H9 (cell line): ENCODE results near the gene RPS29. TPM values are rescaled to one million over a fixed set of nuclear protein-coding genes. Genes with fewer than 3 reads are reported as not detected.

Source experiments
- DNase-seq: peaks from one replicate; pipeline ENCODE4 v3.0.0-alpha.2; 2017
- H2AFZ ChIP-seq: one replicate; pipeline ENCODE4 v1.6.1; 2013; ENCODE audit warnings: mild to moderate bottlenecking, low read length, control low read depth, moderate library complexity
- H2AK5ac ChIP-seq: 2 replicates; pipeline ENCODE4 v1.6.1; 2013; ENCODE audit warnings: low read length, control low read depth, mixed read lengths; ENCODE audit not compliant: insufficient read length
- H2BK120ac ChIP-seq: one replicate; pipeline ENCODE4 v1.6.1; 2013; ENCODE audit warnings: low read depth, mild to moderate bottlenecking, low read length, control low read depth, inconsistent platforms; ENCODE audit not compliant: poor library complexity, severe bottlenecking
- H2BK12ac ChIP-seq: 2 replicates; pipeline ENCODE4 v1.6.1; 2013; ENCODE audit warnings: low read length, control low read depth, mixed read lengths, low read depth; ENCODE audit not compliant: insufficient read length
- H2BK15ac ChIP-seq: 2 replicates; pipeline ENCODE4 v1.6.1; 2013; ENCODE audit warnings: low read depth, low read length, control low read depth
- H2BK20ac ChIP-seq: one replicate; pipeline ENCODE4 v1.6.1; 2013; ENCODE audit warnings: low read depth, mild to moderate bottlenecking, low read length, control low read depth, inconsistent platforms; ENCODE audit not compliant: poor library complexity, severe bottlenecking
- H2BK5ac ChIP-seq: 2 replicates; pipeline ENCODE4 v1.6.1; 2013; ENCODE audit warnings: low read length, control low read depth, mixed read lengths; ENCODE audit not compliant: insufficient read length
- H3K14ac ChIP-seq: 2 replicates; pipeline ENCODE4 v1.6.1; 2013; ENCODE audit warnings: low read length, control low read depth; ENCODE audit not compliant: insufficient read depth
- H3K18ac ChIP-seq: 2 replicates; pipeline ENCODE4 v1.6.1; 2013; ENCODE audit warnings: low read depth, mild to moderate bottlenecking, mixed read lengths, low read length, control low read depth; ENCODE audit not compliant: insufficient read length
- H3K23ac ChIP-seq: 2 replicates; pipeline ENCODE4 v1.6.1; 2013; ENCODE audit warnings: low read length, control low read depth, mixed read lengths, low read depth; ENCODE audit not compliant: insufficient read length
- H3K23me2 ChIP-seq: 2 replicates; pipeline ENCODE4 v1.6.1; 2013; ENCODE audit warnings: low read depth, mild to moderate bottlenecking, mixed read lengths, low read length, control low read depth; ENCODE audit not compliant: insufficient read length, poor library complexity, severe bottlenecking
- H3K27ac ChIP-seq: 2 replicates; pipeline ENCODE4 v1.5.1; 2013; ENCODE audit warnings: low read length, control low read depth, mixed read lengths, low read depth; ENCODE audit not compliant: insufficient read length
- H3K27me3 ChIP-seq: 2 replicates; pipeline ENCODE4 v1.6.1; 2013; ENCODE audit warnings: low read length, control low read depth, inconsistent platforms; ENCODE audit not compliant: insufficient read depth
- H3K4ac ChIP-seq: 2 replicates; pipeline ENCODE4 v1.6.1; 2013; ENCODE audit warnings: low read depth, mild to moderate bottlenecking, control low read depth, inconsistent platforms, low read length, moderate library complexity
- H3K4me1 ChIP-seq: 2 replicates; pipeline ENCODE4 v1.6.1; 2013; ENCODE audit warnings: low read length, control low read depth, inconsistent platforms; ENCODE audit not compliant: insufficient read depth
- H3K4me2 ChIP-seq: 2 replicates; pipeline ENCODE4 v1.6.1; 2013; ENCODE audit warnings: low read length, control low read depth, mixed read lengths; ENCODE audit not compliant: insufficient read length, insufficient read depth
- H3K56ac ChIP-seq: 2 replicates; pipeline ENCODE4 v1.6.1; 2013; ENCODE audit warnings: low read depth, mild to moderate bottlenecking, mixed read lengths, low read length, control low read depth; ENCODE audit not compliant: insufficient read length
- H3K79me1 ChIP-seq: 2 replicates; pipeline ENCODE4 v1.6.1; 2013; ENCODE audit warnings: low read depth, mild to moderate bottlenecking, moderate library complexity, low read length, control low read depth, inconsistent platforms; ENCODE audit not compliant: insufficient read depth, poor library complexity, severe bottlenecking
- H3K79me2 ChIP-seq: 2 replicates; pipeline ENCODE4 v1.6.1; 2013; ENCODE audit warnings: low read length, control low read depth, inconsistent platforms; ENCODE audit not compliant: insufficient read depth
- H3K9ac ChIP-seq: 2 replicates; pipeline ENCODE4 v1.6.1; 2013; ENCODE audit warnings: low read length, control low read depth, mixed read lengths; ENCODE audit not compliant: insufficient read length; ENCODE audit errors: extremely low read depth
- H3K9me3 ChIP-seq: one replicate; pipeline ENCODE4 v1.6.1; 2013; ENCODE audit warnings: low read depth, low read length, inconsistent platforms; ENCODE audit not compliant: control insufficient read depth
- H3T11ph ChIP-seq: one replicate; pipeline ENCODE4 v1.6.1; 2013; ENCODE audit warnings: mild to moderate bottlenecking, low read length, control low read depth, inconsistent platforms
- H4K20me1 ChIP-seq: one replicate; pipeline ENCODE4 v1.6.1; 2013; ENCODE audit not compliant: control insufficient read depth, insufficient read length, insufficient read depth
- H4K5ac ChIP-seq: 2 replicates; pipeline ENCODE4 v1.6.1; 2013; ENCODE audit warnings: low read depth, mild to moderate bottlenecking, mixed read lengths, low read length, control low read depth; ENCODE audit not compliant: insufficient read length
- H4K8ac ChIP-seq: replicated peaks from 2 replicates; pipeline ENCODE4 v1.6.1; 2013; ENCODE audit warnings: low read length, control low read depth, mixed read lengths, low read depth; ENCODE audit not compliant: insufficient read length
- H4K91ac ChIP-seq: 2 replicates; pipeline ENCODE4 v1.6.1; 2013; ENCODE audit warnings: low read depth, mild to moderate bottlenecking, moderate library complexity, mixed read lengths, low read length, control low read depth; ENCODE audit not compliant: insufficient read length
- H3K27ac Mint-ChIP-seq, 3 experiments: 2 replicates in 2 of 3; 3 replicates in 1 of 3; pipeline ENCODE4 v1.8.0; 2020 to 2021; ENCODE audit warnings: mixed read lengths in 3 of 3, mild to moderate bottlenecking in 1 of 3, moderate library complexity in 1 of 3
- H3K27me3 Mint-ChIP-seq: 2 replicates; pipeline ENCODE4 v1.8.0; 2021; ENCODE audit warnings: low read depth, mild to moderate bottlenecking, moderate library complexity, mixed read lengths
- H3K36me3 Mint-ChIP-seq, 3 experiments: 2 replicates in 2 of 3; 3 replicates in 1 of 3; pipeline ENCODE4 v1.8.0; 2020 to 2021; ENCODE audit warnings: low read depth in 3 of 3, mixed read lengths in 3 of 3; ENCODE audit not compliant: insufficient read depth in 1 of 3
- H3K4me1 Mint-ChIP-seq, 2 experiments: 2 replicates each; pipeline ENCODE4 v1.8.0; 2020; ENCODE audit warnings: mixed read lengths in 2 of 2
- H3K4me3 Mint-ChIP-seq, 2 experiments: 2 replicates in 1 of 2; 3 replicates in 1 of 2; pipeline ENCODE4 v1.8.0; 2020 to 2021; ENCODE audit warnings: mild to moderate bottlenecking in 2 of 2, mixed read lengths in 2 of 2, moderate library complexity in 1 of 2
- H3K9me3 Mint-ChIP-seq, 2 experiments: 2 replicates in 1 of 2; 3 replicates in 1 of 2; pipeline ENCODE4 v1.8.0; 2020; ENCODE audit warnings: mild to moderate bottlenecking in 2 of 2, mixed read lengths in 2 of 2, moderate library complexity in 1 of 2
- WGBS: extraction: QIAGEN DNeasy Blood & Tissue Kit; methylation state at CpG from one replicate; pipeline ENCODE4 v1.1.7; 2013; ENCODE audit warnings: missing lambda C conversion rate, low lambda C conversion rate, mixed read lengths; ENCODE audit not compliant: insufficient read length; ENCODE audit errors: extremely low coverage; 5-methylcytosine and 5-hydroxymethylcytosine counted together
- total RNA-seq: library from RNA; stranded (reverse); gene quantifications from 2 replicates; pipeline ENCODE4 v1.2.1, GENCODE V29; 2021
- TF ChIP-seq, protein P1 (sequence below): fragments of 200-600 bp; sonication (generic); conservative IDR thresholded peaks from 3 replicates; pipeline ENCODE4 v1.8.0; 2021; ENCODE audit warnings: antibody characterized with exemption, mild to moderate bottlenecking

The RPS29 gene
- total RNA-seq, 1 experiment from 2014 or later = 1,963 TPM

DNA sequence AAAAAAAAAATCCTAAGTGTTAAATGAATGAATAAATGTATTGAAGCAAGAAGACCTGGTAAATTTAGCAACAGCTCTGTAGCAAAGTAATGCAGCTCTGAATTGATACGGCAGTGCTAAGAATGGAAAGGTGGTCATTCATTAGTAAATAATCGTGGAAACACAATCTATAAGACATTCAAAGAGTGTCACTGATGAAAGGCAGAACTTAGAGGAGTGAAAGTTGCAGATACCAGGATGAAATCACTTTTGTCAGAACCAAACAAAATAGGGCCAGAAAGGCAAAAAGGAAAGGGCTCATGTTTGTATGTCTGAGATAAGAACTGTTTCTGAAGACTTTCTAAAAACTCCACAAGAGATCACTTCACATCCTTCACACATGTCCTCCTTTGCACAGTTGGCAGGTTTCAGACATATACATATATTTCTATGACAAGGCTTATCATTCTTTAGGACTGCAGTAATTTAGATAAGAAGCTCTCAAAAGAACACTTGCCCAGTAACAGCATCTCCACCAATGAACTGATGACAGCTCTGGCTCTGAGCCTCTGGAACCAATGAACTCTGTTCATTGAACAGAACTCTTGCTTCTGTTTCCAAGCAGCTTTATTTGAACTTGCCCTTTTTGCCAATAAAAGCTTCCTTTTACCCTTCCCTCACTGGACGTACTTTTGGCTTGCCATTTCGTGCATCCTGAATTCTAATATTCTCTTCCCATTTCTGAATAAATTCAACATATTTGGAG lies 8.3 kb upstream of the RPS29 start:
- Histone ChIP-seq H2AK5ac (no peak overlapping the region), H3K4me1 (no peaks in the 10 kb centered on the region), H2AFZ (no peak overlapping the region), H3K14ac (no peak overlapping the region), H2BK15ac (no peak overlapping the region), H3K4me2 (no peak overlapping the region), H3K18ac (no peak overlapping the region), H2BK20ac (no peak overlapping the region), H4K5ac (no peak overlapping the region), H2BK120ac (no peak overlapping the region), H3T11ph (no peak overlapping the region), H3K4ac (no peak overlapping the region), H3K79me1 (no peaks in the 10 kb centered on the region), H3K9ac (no peak overlapping the region), H3K79me2 (no peaks in the 10 kb centered on the region; the same call in 1 of the 2 replicates), H3K23me2 (peaks cover 12% of the 10 kb centered on the region), H4K91ac (no peak overlapping the region), H3K23ac (no peak overlapping the region), H3K27ac (no peak overlapping the region), H4K20me1 (no peaks in the 10 kb centered on the region), H4K8ac (no peak overlapping the region), H3K9me3 (no peaks in the 10 kb centered on the region), H3K56ac (no peak overlapping the region), H3K27me3 (no peaks in the 10 kb centered on the region), H2BK12ac (no peak overlapping the region), H2BK5ac (no peak overlapping the region)
- H3K4me3 Mint-ChIP-seq = no peak overlapping the region
- no CpG with 5 or more reads among the region's 4 CpGs for WGBS
- DNase-seq = no peak
- peaks cover 4% of the 10 kb centered on the region for H3K27me3 Mint-ChIP-seq
- H3K36me3 Mint-ChIP-seq = no peaks in the 10 kb centered on the region; a peak in 1 of 7 replicates
- H3K27ac Mint-ChIP-seq = 0 out of 7 replicates have a peak overlapping the region, but pooled peaks of 1 of the 3 experiments have one; percentile 46
- no peaks in the 10 kb centered on the region; a peak in 1 of 5 replicates for H3K9me3 Mint-ChIP-seq
- peaks cover 4 to 12% of the 10 kb centered on the region in 2 experiments; a peak in 2 of 4 replicates for H3K4me1 Mint-ChIP-seq
- TF ChIP-seq, protein P1, sequence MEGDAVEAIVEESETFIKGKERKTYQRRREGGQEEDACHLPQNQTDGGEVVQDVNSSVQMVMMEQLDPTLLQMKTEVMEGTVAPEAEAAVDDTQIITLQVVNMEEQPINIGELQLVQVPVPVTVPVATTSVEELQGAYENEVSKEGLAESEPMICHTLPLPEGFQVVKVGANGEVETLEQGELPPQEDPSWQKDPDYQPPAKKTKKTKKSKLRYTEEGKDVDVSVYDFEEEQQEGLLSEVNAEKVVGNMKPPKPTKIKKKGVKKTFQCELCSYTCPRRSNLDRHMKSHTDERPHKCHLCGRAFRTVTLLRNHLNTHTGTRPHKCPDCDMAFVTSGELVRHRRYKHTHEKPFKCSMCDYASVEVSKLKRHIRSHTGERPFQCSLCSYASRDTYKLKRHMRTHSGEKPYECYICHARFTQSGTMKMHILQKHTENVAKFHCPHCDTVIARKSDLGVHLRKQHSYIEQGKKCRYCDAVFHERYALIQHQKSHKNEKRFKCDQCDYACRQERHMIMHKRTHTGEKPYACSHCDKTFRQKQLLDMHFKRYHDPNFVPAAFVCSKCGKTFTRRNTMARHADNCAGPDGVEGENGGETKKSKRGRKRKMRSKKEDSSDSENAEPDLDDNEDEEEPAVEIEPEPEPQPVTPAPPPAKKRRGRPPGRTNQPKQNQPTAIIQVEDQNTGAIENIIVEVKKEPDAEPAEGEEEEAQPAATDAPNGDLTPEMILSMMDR = no peak
